ENCODE results near the gene ADAMTS10.
"Not testable (repeated sequence)": the region's sequence is repeated elsewhere in the genome, so short reads cannot be mapped to it uniquely, and the experiment has no call there.

Gene ADAMTS10

GRCh38 chr19:8558325-8558724, 52.2 kb downstream of the ADAMTS10 start:
- H3K4me3 ChIP-seq (ENCODE audit: low read depth, low read length) = no peak overlapping the region
- no peak for TF ChIP-seq CTCF (IDR thresholded peaks at IDR 0.05; ENCODE audit: control insufficient read depth, extremely low read depth, insufficient read depth)

GRCh38 chr19:8557642-8558238, 52.8 kb downstream of the ADAMTS10 start:
- no peak overlapping the region for H3K4me3 ChIP-seq (ENCODE audit: low read depth, low read length)
- no peak for TF ChIP-seq CTCF (IDR thresholded peaks at IDR 0.05; ENCODE audit: control insufficient read depth, extremely low read depth, insufficient read depth)
- DNase-seq (ENCODE audit: low read depth) = no peak

More at GRCh38 chr19:8558325-8558724, 52.2 kb downstream of the ADAMTS10 start:
- DNase-seq (ENCODE audit: low read depth) = no peak

- not testable (repeated sequence) for H3K4me3 ChIP-seq (ENCODE audit: low read depth, low read length); DNase-seq (ENCODE audit: low read depth)
Measured at GRCh38 chr19:8553729-8554128, 56.8 kb downstream of the ADAMTS10 start.

- TF ChIP-seq CTCF (IDR thresholded peaks at IDR 0.05; ENCODE audit: control insufficient read depth, extremely low read depth, insufficient read depth) = no peak
- DNase-seq (ENCODE audit: low read depth) = peak; percentile 7
- no peak overlapping the region for H3K4me3 ChIP-seq (ENCODE audit: low read depth, low read length)
Measured at GRCh38 chr19:8552810-8553209, 57.7 kb downstream of the ADAMTS10 start.

- TF ChIP-seq CTCF (IDR thresholded peaks at IDR 0.05; ENCODE audit: control insufficient read depth, extremely low read depth, insufficient read depth) = no peak
- no peak for DNase-seq (ENCODE audit: low read depth)
- no peak overlapping the region for H3K4me3 ChIP-seq (ENCODE audit: low read depth, low read length)
Measured at GRCh38 chr19:8550070-8550469, 60.4 kb downstream of the ADAMTS10 start.

GRCh38 chr19:8545743-8546142, 64.8 kb downstream of the ADAMTS10 start:
- H3K4me3 ChIP-seq (ENCODE audit: low read depth, low read length) = no peak overlapping the region
- no peak for DNase-seq (ENCODE audit: low read depth)
- no peak for TF ChIP-seq CTCF (IDR thresholded peaks at IDR 0.05; ENCODE audit: control insufficient read depth, extremely low read depth, insufficient read depth)

GRCh38 chr19:8544168-8544567, 66.3 kb downstream of the ADAMTS10 start:
- no peak overlapping the region for H3K4me3 ChIP-seq (ENCODE audit: low read depth, low read length)
- TF ChIP-seq CTCF (IDR thresholded peaks at IDR 0.05; ENCODE audit: control insufficient read depth, extremely low read depth, insufficient read depth) = no peak
- DNase-seq (ENCODE audit: low read depth) = no peak

All from LNCaP clone FGC (cell line).